Astrocyte (in vitro differentiated cells and primary cell): ENCODE measurements around the gene VDR. TPM values are rescaled to one million over a fixed set of nuclear protein-coding genes. Genes with fewer than 3 reads are reported as not detected.

Source experiments
- DNase-seq: peaks from one replicate; pipeline ENCODE4 v3.0.0-alpha.2; 2010; ENCODE audit warnings: low read depth
- FAIRE-seq: peaks from 2 replicates; lab custom pipeline; 2011; peaks lifted over from hg19 to GRCh38; lab: Jason Lieb, UNC
- H2AFZ ChIP-seq: 2 replicates; pipeline ENCODE4 v1.6.0; 2012; ENCODE audit warnings: low read depth, low read length, inconsistent platforms
- H3K27ac ChIP-seq: 2 replicates; pipeline ENCODE4 v1.5.1; 2011; ENCODE audit warnings: low read depth, low read length, inconsistent platforms
- H3K27me3 ChIP-seq: 2 replicates; pipeline ENCODE4 v1.6.0; 2011; ENCODE audit warnings: low read length, inconsistent platforms; ENCODE audit not compliant: insufficient read depth
- H3K36me3 ChIP-seq: 2 replicates; pipeline ENCODE4 v1.5.1; 2011; ENCODE audit warnings: low read length, inconsistent platforms; ENCODE audit not compliant: insufficient read depth
- H3K4me1 ChIP-seq: 2 replicates; pipeline ENCODE4 v1.5.1; 2011; ENCODE audit warnings: low read length, inconsistent platforms; ENCODE audit not compliant: insufficient read depth
- H3K4me2 ChIP-seq: 2 replicates; pipeline ENCODE4 v1.6.0; 2012; ENCODE audit warnings: low read length, inconsistent platforms
- H3K4me3 ChIP-seq: 2 replicates; pipeline ENCODE4 v1.5.1; 2011; ENCODE audit warnings: low read depth, mild to moderate bottlenecking, low read length, inconsistent platforms; ENCODE audit not compliant: insufficient read depth
- H3K79me2 ChIP-seq: 2 replicates; pipeline ENCODE4 v1.6.0; 2012; ENCODE audit warnings: mild to moderate bottlenecking, low read length, inconsistent platforms; ENCODE audit not compliant: insufficient read depth
- H3K9ac ChIP-seq: 2 replicates; pipeline ENCODE4 v1.6.0; 2012; ENCODE audit warnings: mild to moderate bottlenecking, low read length, inconsistent platforms
- H3K9me3 ChIP-seq: 2 replicates; pipeline ENCODE4 v1.5.1; 2012; ENCODE audit warnings: low read depth, mild to moderate bottlenecking, low read length, inconsistent platforms; ENCODE audit not compliant: insufficient read depth
- H4K20me1 ChIP-seq: 2 replicates; pipeline ENCODE4 v1.6.0; 2012; ENCODE audit warnings: low read length, inconsistent platforms; ENCODE audit not compliant: insufficient read depth
- H3K27ac Mint-ChIP-seq: one replicate; pipeline ENCODE4 v1.8.0; 2021; ENCODE audit warnings: mild to moderate bottlenecking, mixed read lengths; ENCODE audit not compliant: unreplicated experiment
- H3K27me3 Mint-ChIP-seq: one replicate; pipeline ENCODE4 v1.8.0; 2021; ENCODE audit warnings: low read depth, mixed read lengths; ENCODE audit not compliant: unreplicated experiment
- H3K36me3 Mint-ChIP-seq: one replicate; pipeline ENCODE4 v1.8.0; 2021; ENCODE audit warnings: low read depth, mixed read lengths; ENCODE audit not compliant: unreplicated experiment
- H3K4me1 Mint-ChIP-seq: one replicate; pipeline ENCODE4 v1.8.0; 2021; ENCODE audit warnings: low read depth, mixed read lengths; ENCODE audit not compliant: unreplicated experiment
- H3K4me3 Mint-ChIP-seq: one replicate; pipeline ENCODE4 v1.8.0; 2021; ENCODE audit warnings: mild to moderate bottlenecking, moderate library complexity, mixed read lengths; ENCODE audit not compliant: unreplicated experiment
- H3K9me3 Mint-ChIP-seq: one replicate; pipeline ENCODE4 v1.8.0; 2021; ENCODE audit warnings: mild to moderate bottlenecking, mixed read lengths; ENCODE audit not compliant: unreplicated experiment
- EZH2 ChIP-seq: IDR thresholded peaks from 2 replicates; pipeline ENCODE4 v1.6.1; 2012; ENCODE audit warnings: mild to moderate bottlenecking, low read length, inconsistent platforms; ENCODE audit not compliant: insufficient read depth
- total RNA-seq: library from RNA; stranded (reverse); gene quantifications from 2 replicates; pipeline ENCODE4 v1.2.1, GENCODE V29; 2021
- TF ChIP-seq, protein P1 (sequence below): IDR thresholded peaks from 2 replicates; pipeline ENCODE4 v1.5.1; 2011; ENCODE audit warnings: low read depth, mild to moderate bottlenecking, inconsistent platforms, low read length, moderate library complexity; ENCODE audit not compliant: insufficient read depth

Gene VDR
- total RNA-seq, 1 donor from 2014 or later = 6.6 TPM

GRCh38 chr12:47823422-47824086 is 81.2 kb downstream of the VDR start:
- Histone ChIP-seq H3K27me3 (no peaks in the 10 kb centered on the region), H3K27ac (no peak overlapping the region), H3K4me2 (no peak overlapping the region), H4K20me1 (peaks cover 6% of the 10 kb centered on the region), H3K4me3 (no peak overlapping the region), H2AFZ (no peak overlapping the region), H3K79me2 (peaks cover 16% of the 10 kb centered on the region), H3K9me3 (no peaks in the 10 kb centered on the region), H3K9ac (no peak overlapping the region), H3K36me3 (no peaks in the 10 kb centered on the region), H3K4me1 (peaks cover 20% of the 10 kb centered on the region)
- no peaks in the 10 kb centered on the region for H3K36me3 Mint-ChIP-seq
- no peaks in the 10 kb centered on the region for H3K9me3 Mint-ChIP-seq
- H3K4me3 Mint-ChIP-seq = no peak overlapping the region
- no peaks in the 10 kb centered on the region for H3K27me3 Mint-ChIP-seq
- peaks cover 44% of the 10 kb centered on the region for H3K4me1 Mint-ChIP-seq
- FAIRE-seq = no peak
- TF ChIP-seq, protein P1, sequence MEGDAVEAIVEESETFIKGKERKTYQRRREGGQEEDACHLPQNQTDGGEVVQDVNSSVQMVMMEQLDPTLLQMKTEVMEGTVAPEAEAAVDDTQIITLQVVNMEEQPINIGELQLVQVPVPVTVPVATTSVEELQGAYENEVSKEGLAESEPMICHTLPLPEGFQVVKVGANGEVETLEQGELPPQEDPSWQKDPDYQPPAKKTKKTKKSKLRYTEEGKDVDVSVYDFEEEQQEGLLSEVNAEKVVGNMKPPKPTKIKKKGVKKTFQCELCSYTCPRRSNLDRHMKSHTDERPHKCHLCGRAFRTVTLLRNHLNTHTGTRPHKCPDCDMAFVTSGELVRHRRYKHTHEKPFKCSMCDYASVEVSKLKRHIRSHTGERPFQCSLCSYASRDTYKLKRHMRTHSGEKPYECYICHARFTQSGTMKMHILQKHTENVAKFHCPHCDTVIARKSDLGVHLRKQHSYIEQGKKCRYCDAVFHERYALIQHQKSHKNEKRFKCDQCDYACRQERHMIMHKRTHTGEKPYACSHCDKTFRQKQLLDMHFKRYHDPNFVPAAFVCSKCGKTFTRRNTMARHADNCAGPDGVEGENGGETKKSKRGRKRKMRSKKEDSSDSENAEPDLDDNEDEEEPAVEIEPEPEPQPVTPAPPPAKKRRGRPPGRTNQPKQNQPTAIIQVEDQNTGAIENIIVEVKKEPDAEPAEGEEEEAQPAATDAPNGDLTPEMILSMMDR = no peak
- no peak for TF ChIP-seq EZH2
- H3K27ac Mint-ChIP-seq = no peak overlapping the region
- no peak for DNase-seq

DNA sequence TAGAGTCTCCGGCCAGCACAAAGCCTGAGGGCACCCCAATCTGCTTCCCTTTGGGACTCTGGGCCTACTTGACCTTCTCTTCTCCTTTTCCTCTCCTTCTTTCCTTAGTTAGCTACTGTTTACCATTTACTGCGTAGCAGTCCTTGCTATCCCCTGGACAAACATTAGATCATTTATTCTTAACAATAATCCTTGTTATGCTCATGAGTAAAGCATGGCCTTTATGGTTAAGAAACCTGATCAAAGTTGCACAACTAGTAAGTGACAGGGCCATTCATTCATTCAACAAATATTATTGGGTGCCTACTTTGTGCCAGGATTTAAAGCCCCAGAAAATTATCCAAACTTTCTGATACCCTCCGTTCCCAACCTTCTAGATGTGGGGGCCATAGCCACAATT is 81.9 kb downstream of the VDR start:
- no peaks in the 10 kb centered on the region for H3K27me3 Mint-ChIP-seq
- Histone ChIP-seq H3K4me1 (peaks cover 24% of the 10 kb centered on the region), H3K4me3 (no peak overlapping the region), H3K36me3 (no peaks in the 10 kb centered on the region), H3K4me2 (no peak overlapping the region), H3K27me3 (no peaks in the 10 kb centered on the region), H3K9me3 (no peaks in the 10 kb centered on the region), H3K9ac (no peak overlapping the region), H2AFZ (no peak overlapping the region), H4K20me1 (peaks cover 13% of the 10 kb centered on the region), H3K27ac (no peak overlapping the region), H3K79me2 (peaks cover 23% of the 10 kb centered on the region)
- H3K4me3 Mint-ChIP-seq = no peak overlapping the region
- DNase-seq = no peak
- H3K27ac Mint-ChIP-seq = peak overlapping the region; percentile 38
- H3K9me3 Mint-ChIP-seq = no peaks in the 10 kb centered on the region
- TF ChIP-seq EZH2 = no peak
- TF ChIP-seq, protein P1 = no peak
- H3K36me3 Mint-ChIP-seq = no peaks in the 10 kb centered on the region
- peaks cover 45% of the 10 kb centered on the region for H3K4me1 Mint-ChIP-seq
- no peak for FAIRE-seq

DNA sequence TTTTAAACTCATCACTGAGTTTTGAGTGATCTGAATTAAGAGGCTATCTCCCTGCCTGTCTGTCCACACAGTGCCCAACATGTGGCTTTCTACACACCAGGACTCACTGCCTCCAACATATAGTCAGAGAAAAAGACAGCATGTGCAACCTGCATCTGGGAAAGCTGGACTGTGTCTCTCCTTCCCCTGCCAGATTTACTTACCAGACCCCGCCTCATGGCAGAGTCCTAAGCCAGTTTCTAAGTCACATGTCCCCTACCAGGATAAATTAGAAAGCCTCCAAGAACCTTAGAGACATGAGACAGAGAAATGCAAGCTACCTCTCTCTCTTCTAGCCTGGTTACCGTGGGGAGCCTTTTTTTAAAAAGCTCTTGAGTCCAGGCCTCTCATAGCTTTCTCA is 82.4 kb downstream of the VDR start:
- DNase-seq (no peak), FAIRE-seq (no peak)
- Histone ChIP-seq H3K27me3 (no peaks in the 10 kb centered on the region), H4K20me1 (peaks cover 17% of the 10 kb centered on the region), H2AFZ (no peak overlapping the region), H3K36me3 (no peaks in the 10 kb centered on the region), H3K79me2 (peaks cover 28% of the 10 kb centered on the region), H3K4me3 (no peak overlapping the region), H3K4me2 (no peak overlapping the region), H3K27ac (no peak overlapping the region), H3K4me1 (peaks cover 29% of the 10 kb centered on the region), H3K9ac (no peak overlapping the region), H3K9me3 (no peaks in the 10 kb centered on the region)
- H3K4me1 Mint-ChIP-seq = peaks cover 49% of the 10 kb centered on the region
- H3K27ac Mint-ChIP-seq = peak overlapping the region; percentile 80
- TF ChIP-seq, protein P1 = no peak
- no peak for TF ChIP-seq EZH2
- H3K9me3 Mint-ChIP-seq = no peaks in the 10 kb centered on the region
- no peaks in the 10 kb centered on the region for H3K36me3 Mint-ChIP-seq
- H3K27me3 Mint-ChIP-seq = no peaks in the 10 kb centered on the region
- no peak overlapping the region for H3K4me3 Mint-ChIP-seq
